ENCODE results near the gene CASP9. TPM values are rescaled to one million over a fixed set of nuclear protein-coding genes. Genes with fewer than 3 reads are reported as not detected.

The CASP9 gene
- total RNA-seq, 1 donor from 2014 or later = 3.2 TPM

- no peak for DNase-seq (ENCODE audit: low read depth in 2 of 2)
Measured at GRCh38 chr1:15448877-15449462, 75.0 kb downstream of the CASP9 start.

DNA sequence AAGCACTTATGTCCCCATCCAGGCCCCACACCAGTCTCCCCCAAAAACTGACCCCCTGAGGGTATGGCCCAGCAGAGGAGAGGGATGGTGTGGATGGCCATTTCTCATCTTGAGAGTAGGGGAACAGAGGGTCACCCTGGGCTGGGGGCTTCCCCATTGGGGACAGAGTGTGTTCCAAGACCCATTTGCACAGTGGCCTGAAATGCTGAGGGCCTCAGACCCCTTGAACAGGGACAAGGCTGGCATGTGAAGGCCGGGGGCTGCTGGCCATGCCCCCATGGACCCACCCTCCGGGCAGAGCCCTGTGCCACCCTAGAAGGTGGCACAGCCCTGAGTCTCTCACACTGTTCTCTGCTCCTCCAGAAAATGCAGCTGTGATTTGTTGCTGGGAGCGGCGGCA, 77.8 kb downstream of the CASP9 start:
- no peak for DNase-seq (ENCODE audit: low read depth in 2 of 2)

DNA sequence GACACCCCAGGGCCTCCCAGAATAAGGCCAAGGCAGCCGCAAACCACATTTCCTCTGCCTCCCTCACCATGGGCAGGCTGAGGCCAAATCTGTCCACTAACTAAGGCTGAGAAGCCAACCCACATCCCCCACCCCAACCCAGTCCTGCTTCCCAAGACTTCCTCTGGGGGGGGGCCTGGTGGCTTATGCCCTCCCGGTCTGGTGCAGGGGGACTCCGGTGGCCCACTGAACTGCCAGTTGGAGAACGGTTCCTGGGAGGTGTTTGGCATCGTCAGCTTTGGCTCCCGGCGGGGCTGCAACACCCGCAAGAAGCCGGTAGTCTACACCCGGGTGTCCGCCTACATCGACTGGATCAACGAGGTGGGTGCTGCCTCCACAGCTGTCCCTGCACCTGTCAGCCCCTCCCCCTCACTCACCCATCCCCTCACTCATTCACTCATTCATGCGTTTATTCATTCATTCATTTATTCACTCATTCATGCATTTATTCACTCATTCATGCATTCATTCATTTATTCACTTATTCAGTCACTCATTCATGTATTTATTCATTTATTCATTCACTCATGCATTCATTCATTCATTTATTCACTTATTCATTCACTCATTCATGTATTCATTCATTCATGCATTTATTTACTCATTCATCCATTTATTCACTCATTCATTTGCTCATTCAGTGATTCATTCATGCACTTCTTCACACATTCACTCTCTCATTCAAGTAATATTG, 78.5 kb downstream of the CASP9 start:
- DNase-seq (ENCODE audit: low read depth in 2 of 2) = no peak

DNA sequence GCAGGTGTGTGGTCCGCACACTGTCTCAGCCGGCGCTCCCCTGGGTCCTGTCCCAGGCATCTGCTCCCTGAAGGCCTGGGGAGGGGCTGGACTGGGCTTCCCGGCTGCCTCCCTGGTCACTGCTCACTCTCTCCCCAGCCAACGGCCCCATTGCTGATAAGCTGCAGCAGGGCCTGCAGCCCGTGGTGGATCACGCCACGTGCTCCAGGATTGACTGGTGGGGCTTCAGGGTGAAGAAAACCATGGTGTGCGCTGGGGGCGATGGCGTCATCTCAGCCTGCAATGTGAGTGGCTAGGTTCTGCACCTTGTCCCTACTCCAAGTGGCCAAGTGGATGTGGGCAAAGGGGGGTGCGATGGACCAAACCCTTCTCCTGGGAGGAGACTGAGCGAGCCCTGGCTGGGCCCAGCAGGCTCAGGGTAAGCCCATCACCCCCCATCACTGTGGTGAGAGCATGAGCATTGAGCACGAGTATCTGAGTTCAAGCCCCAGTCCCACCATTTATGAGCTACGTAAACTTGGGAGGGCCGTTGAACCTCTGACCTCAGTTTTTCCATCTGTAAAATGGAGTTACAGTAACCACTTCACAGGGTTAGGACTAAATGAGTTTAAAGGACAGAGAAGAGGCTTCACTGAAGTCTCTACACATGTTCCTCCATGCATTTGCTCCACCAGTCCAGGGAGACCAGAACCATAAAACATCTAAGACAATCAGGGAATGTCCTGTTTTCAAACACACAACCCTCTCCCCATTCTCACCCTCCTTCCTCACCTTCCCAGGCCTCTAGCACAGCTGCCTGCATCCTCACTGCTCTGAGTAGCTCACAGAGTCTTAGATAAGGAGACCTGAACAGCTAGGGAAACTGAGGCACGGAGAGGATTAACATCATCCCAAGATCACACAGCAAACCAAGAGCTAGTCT, 79.3 kb downstream of the CASP9 start:
- no peak for DNase-seq (ENCODE audit: low read depth in 2 of 2)

- DNase-seq (ENCODE audit: low read depth in 2 of 2) = no peak
Measured at GRCh38 chr1:15443281-15443680, 80.7 kb downstream of the CASP9 start.

- no peak for DNase-seq (ENCODE audit: low read depth in 2 of 2)
Measured at GRCh38 chr1:15442759-15443158, 81.3 kb downstream of the CASP9 start.

GRCh38 chr1:15442119-15442518, 81.9 kb downstream of the CASP9 start:
- DNase-seq (ENCODE audit: low read depth in 2 of 2) = no peak

Other genes with a start within 250 kb of the CASP9 start
- 33.4 and 34.1 TPM in 2 replicates for gene EFHD2, start 114.3 kb downstream of the CASP9 start, total RNA-seq
- gene CTRC, start 85.8 kb downstream of the CASP9 start, total RNA-seq = not detected in 2 replicates
- not detected in 2 replicates for gene CELA2A, start 67.5 kb downstream of the CASP9 start, total RNA-seq
- not detected in 2 replicates for gene CELA2B, start 48.1 kb downstream of the CASP9 start, total RNA-seq
- 9.1 and 11.8 TPM in 2 replicates for gene DNAJC16, start 2.6 kb upstream of the CASP9 start, total RNA-seq
- 0.38 and 0.90 TPM in 2 replicates for gene AGMAT, start 60.8 kb upstream of the CASP9 start, total RNA-seq
- 13.0 and 20.1 TPM in 2 replicates for gene DDI2, start 93.2 kb upstream of the CASP9 start, total RNA-seq
- 40.1 and 60.6 TPM in 2 replicates for gene PLEKHM2, start 160.1 kb upstream of the CASP9 start, total RNA-seq
- 0.13 and 0.26 TPM in 2 replicates for gene SLC25A34, start 212.0 kb upstream of the CASP9 start, total RNA-seq
- gene TMEM82, start 218.3 kb upstream of the CASP9 start, total RNA-seq = 0.13 TPM in 1 of 2 replicates, not detected in the other
- 136 and 174 TPM in 2 replicates for gene FBLIM1, start 234.6 kb upstream of the CASP9 start, total RNA-seq

Data from dermis microvascular lymphatic vessel endothelial cell (primary cell).